C1 segment of cervical spinal cord (tissue), 14 donors: ENCODE data around the gene EHD4.

Experiments used
- DNase-seq, 14 donors: peaks; one replicate each; lab custom pipeline; 2025; lab: John Stamatoyannopoulos, UW

The EHD4 gene

DNA sequence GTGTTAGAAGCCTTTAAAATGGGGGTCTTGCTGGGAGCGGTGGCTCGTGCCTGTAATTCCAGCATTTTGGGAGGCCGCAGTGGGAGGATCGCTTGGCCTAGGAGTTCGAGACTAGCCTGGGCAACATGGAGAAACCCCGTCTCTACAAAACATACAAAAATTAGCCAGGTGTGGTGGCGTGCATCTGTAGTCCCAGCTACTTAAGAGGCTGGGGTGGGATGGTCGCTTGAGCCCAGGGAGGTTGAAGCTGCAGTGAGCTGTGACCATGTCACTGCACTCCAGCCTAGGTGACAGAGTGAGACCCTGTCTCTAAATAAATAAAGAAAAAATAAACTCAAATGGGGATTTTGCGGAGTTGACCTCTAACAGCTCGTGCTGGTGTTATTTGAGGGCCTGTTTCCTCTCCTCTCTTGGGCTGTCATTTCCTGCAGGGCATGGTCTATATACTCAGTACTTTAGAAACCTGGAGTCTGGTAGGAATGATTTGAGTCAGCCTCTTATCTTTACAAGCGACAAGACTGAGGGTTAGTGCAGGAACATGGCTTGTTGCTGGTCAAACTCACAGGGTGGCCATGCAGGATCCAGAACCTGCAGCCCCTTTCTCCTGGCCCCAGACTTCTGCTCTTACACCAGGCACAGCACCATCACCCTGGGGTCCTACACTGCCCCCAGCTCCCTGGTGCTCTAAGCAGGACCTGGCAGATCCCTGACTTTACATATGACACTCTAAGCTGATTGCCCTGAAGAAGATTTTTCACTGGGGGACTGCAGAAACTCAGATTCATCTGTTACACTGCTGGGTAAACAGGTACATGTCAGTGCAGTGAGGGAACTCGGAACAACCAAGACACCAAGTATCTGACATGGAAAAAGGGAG is 15.1 kb downstream of the EHD4 start:
- DNase-seq, result no peak

DNA sequence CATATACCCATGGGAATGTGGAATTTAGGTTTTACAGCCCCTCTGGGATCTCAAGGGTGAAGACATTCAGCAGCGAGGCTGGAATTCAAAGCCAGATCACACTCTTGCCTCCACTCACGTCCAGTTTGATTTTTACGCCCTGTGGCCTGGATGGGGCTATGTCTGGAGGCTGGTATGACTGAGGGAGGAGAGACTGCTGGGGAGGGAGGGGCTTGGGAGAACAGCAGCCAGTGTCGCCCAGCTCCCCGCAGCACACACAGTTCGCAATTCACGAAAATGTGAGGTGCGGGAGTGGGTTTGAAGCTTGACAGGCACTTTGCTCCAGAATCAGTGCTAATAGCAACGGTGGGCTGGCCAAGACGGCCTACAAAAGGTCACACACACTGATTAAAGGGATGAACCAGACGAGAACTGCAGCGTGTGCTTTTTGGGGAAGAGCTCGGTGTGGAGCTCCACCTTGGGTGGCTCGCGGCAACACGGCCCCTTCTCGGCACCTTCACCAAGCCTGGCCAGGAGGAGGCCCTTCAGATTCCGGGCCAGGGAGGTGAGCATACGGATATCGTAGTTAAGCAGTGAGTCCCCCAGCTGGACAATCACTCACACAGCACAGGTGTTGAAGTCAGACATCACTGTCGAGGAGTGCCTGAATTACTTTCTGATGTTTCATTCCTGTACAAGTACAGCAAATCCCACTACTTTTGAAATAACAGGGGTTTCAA is 16.4 kb downstream of the EHD4 start:
- no peak for DNase-seq

DNA sequence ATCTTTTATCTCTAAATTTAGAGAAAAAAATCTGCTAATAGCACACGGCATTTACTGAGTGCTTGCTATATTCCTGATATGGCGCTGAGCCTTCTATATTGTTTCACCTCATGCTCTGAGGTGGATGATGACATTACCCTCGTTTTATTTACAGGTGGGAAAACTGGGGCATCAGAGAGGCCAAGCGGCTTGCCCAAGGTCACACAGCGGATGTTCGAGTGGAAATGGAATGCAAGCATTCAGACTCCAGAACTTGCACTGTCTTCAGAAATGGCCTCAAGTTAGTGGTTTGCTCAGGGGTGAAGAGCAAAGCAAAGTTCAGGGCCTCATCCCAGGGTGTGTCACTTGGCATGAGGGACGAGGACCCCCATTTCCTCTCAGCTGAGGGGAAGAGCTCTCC is 17.3 kb downstream of the EHD4 start:
- DNase-seq, result no peak

DNA sequence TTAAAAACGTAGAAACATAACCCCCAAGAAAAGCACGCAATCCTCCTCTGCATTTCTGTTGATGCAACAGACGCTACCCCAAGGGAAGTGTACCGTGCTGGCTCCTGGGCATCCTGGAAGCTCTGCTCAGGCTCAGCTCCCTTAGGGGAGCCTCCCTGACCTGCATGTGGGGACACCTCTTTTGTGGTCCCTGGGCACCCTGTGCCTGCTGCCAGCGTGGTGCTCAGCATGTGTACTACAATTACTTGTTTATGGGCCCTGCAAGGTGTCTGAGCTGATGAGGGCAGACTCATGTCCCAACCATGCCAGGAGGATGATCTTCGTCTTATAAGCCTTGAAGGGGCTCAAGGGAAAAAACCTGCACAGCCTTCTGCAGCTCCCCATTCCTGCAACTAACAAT is 18.3 kb downstream of the EHD4 start:
- DNase-seq, result no peak

GRCh38 chr15:41952013-41952563 is 20.3 kb downstream of the EHD4 start:
- no peak for DNase-seq

GRCh38 chr15:41951571-41951970 is 20.8 kb downstream of the EHD4 start:
- no peak for DNase-seq

GRCh38 chr15:41950489-41950888 is 21.9 kb downstream of the EHD4 start:
- no peak for DNase-seq

DNA sequence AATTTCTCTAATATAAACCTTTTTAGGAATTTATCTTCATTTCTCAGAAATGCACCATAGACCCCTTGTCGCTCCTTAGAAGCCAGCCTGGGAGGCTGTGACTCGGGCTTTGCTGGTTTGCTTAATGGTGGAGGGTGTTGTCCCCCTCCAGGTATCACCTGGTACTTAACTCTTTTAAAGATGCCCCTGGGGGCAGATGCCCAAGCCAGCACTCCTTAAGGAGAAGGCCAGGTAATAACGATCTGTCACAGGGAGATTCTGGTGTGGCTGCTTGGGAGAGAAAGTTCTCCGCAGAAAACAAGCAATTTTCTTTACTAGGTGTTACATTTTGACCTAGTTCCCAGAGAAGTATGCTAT is 22.3 kb downstream of the EHD4 start:
- no peak for DNase-seq

DNA sequence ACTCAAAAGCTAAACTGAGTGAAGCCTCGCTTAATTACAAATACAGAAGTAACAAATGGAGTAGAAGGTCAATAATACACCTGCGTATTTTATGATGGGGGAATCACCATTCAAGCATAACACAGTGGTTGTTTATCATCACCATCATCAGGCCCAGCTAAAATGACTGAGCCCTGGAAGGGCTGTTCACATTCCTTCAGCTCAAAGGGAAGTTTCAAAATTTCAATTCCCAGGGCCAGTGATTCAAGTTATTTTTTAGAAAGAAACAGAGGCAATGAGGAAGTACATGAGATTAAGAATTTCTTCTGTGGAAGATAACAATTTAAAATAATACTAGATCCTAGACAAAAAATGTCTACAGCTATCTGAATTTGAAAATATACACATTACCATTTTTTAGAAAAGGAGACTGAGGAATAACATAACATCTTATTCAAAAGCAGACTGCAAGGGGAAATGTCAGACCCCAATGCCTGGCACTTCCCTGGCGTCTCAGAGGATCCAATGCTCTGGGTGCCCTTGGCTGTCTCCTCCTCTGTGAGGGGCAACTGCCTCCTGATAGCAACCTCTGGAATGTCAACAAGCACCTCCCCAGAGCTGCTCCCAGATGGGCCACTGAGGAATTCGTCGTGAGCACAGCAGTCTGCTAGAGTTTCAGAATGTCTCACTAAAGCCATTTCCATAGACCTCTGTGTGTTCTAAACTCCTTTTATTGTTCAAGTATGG is 22.8 kb downstream of the EHD4 start:
- no peak for DNase-seq

- DNase-seq, result no peak
These were observed 23.9 kb downstream of the EHD4 start for GRCh38 chr15:41948490-41948889.

DNA sequence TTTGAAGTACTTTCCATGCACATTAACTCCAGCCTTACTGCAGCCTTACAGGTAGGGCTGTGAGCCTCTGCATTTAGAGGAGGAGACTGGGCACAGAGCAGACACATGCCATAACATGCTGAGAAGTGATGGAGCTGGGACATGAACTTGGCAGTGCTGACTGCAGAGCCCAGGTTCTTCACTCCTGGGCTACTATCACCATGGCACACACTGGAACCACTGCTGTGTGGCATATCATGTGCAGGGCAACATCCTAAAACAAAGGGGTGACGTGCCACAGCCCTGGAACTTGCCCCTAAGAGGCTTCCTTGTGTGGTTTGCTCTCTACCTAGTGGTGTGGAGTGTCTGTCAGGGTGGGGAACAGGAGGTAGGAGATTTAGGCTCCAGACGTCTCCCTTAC is 25.4 kb downstream of the EHD4 start:
- DNase-seq, result no peak

DNA sequence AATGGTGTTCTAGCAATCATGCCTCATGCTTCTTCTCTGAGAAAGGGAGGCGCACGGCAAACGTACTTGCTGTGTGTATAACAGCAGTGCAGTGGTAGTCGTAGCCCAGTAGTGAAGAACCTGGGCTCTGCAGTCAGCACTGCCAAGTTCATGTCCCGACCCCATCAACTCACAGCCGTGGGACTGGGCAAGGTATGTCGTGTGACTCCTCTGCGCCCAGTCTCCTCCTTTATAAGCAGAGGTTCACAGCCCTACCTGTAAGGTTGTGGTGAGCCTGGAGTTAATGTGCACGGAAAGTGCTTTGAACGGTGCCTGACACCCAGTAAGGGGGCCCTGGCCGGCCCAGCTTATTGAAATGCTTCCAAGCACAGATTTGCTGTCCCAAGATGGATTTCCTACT is 26.6 kb downstream of the EHD4 start:
- no peak for DNase-seq

DNA sequence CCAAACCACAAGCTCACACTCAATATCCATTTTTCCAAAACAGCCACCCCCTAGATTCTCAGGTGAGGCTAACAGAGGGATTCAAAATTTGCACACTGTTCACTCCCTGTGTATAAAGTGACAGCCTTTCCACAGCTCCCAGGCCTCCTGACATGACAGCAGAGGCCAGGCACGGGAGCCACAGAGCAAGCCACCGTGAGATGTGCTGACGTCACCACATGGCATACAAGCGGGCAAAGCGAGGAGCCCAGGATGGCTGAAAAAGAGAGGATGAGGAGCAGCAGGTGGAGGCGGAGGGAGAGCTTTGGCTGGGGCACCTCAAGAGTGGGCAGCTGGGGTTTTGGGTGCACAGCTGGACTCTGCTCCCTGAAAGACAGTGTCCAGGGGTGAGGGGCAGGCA is 27.1 kb downstream of the EHD4 start:
- DNase-seq, result no peak

GRCh38 chr15:41944313-41944940 is 27.9 kb downstream of the EHD4 start:
- no peak for DNase-seq

- no peak for DNase-seq
These were observed 28.6 kb downstream of the EHD4 start for GRCh38 chr15:41943543-41944312.

DNA sequence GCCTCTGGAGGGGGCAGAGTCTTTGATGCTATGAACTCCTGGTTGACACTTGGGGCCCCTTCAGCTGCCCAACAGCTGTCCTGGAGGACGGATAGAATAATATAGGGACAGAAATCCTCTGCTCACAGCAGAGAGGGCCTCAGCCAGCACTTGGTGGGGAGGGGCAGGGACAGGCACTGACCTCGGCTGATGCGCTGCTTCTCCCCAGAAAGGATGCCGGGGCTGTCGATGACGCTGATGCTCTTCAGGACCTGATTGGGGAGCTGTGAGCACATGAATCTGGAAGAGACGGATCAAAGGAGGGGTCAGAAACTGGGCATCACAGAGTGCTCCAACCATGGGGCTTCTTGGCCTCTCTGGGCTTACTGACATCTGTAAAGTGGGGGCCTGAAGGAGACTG is 29.5 kb downstream of the EHD4 start:
- DNase-seq, result no peak

DNA sequence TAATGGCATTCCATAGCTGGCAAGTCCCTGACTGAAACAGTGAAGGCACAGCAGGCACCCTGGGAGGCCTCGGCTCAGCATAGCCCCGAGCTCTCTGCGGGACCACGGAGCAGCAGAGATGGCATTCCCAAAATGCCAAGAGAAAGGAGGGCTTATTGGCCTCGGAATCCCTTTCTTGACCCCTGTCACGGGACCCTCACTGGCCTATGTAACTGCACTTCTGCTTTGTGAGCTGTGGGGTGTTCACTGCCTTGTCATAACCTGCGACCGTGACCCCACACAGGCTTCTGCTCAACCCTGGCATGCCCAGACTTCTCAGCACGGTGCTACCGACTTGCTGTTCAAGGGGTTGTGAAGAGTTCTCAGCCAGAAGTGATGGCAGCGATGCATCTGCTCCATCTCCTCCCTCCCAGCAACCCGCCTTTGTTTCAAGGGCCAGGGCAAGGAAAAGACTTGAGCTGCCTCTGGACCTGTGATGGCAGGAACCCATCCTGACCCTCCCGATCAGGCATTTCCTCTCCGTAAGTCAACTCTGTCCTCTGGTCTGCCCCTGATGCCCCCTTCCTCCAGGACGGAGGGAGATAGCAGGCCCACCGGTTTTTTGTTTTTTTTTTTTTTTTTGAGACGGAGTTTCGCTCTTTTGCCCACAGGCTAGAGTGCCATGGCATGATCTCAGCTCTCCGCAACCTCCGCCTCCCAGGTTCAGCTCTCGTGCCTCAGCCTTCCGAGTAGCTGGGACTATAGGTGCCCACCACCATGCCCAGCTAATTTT is 30.5 kb downstream of the EHD4 start:
- DNase-seq, result peak in 1 of 14 donors; percentile 3

DNA sequence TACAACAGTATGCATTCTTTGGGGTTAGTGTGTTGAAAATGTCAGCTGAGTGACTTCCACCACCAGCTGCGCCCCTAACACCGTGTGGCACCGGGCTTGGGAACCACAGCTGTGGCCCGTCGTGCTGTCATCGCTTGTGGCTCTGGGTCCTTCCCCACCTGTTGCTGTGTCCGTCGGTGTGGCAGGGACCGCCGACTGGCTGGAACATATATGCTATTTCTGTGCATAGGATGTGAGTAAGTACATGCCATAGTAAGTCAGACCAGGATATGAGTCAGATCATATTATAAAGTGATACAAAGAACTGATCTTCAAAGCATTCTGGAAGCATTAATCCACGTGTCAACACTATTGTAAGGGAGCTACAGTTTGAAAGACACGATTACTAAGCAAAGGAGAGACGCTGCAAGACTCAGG is 31.9 kb downstream of the EHD4 start:
- DNase-seq, result no peak

DNA sequence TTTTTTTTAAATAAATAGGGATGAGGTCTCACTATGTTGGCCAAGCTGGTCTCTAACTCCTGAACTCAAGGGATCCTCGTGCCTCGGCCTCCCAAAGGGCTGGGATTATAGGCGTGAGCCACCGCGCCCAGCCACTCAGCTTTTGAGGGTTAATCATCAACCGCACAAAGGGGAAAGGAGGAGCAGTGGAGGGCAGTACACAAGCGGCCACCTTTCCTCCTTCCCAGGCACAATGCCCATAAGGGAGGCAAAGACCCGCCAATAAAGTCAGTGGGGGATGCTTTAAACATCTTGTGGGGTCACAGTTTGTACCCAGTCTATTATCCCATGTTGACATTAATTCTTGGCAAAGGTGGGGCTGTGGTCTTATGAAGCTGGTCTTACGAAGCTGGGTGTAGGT is 32.4 kb downstream of the EHD4 start:
- no peak for DNase-seq

DNA sequence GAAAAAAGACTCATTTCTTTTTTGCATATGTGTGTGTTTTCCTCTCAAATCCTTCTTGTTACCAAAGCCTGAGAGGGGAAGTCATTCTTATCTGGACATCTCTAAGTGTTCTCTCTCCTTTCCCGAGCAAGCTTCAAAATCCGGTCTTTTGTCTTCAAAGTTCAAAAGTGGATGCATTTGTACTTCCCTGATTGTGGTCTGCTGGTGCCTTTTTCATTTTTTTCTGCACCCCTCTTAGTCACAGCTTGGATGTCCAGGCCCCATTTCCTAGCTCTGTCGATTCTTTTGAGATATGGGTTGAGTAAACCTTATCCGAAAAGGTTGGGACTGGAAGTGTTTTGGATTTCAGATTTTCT is 34.8 kb downstream of the EHD4 start:
- no peak for DNase-seq
